GM18520 (cell line): Measurements from ENCODE around the gene FHAD1.
"Not testable (repeated sequence)": the region's sequence is repeated elsewhere in the genome, so short reads cannot be mapped to it uniquely, and the experiment has no call there.

Experiments used
- ATAC-seq: cut with Tn5 transposase; IDR thresholded peaks from one replicate; pipeline ENCODE4 v1.9.1; 2021; ENCODE audit not compliant: unreplicated experiment

FHAD1 gene

GRCh38 chr1:15275921-15276683 is 29.1 kb downstream of the FHAD1 start:
- ATAC-seq, result no peak

- no peak for ATAC-seq
These were observed 29.8 kb downstream of the FHAD1 start for GRCh38 chr1:15276691-15277446.

- no peak for ATAC-seq
These were observed 30.4 kb downstream of the FHAD1 start for GRCh38 chr1:15277447-15277838.

- ATAC-seq, result no peak
These were observed 30.9 kb downstream of the FHAD1 start for GRCh38 chr1:15277933-15278332.

GRCh38 chr1:15279576-15280230 is 32.7 kb downstream of the FHAD1 start:
- ATAC-seq, result no peak

- ATAC-seq, result no peak
These were observed 33.4 kb downstream of the FHAD1 start for GRCh38 chr1:15280416-15280815.

GRCh38 chr1:15282038-15282437 is 35.0 kb downstream of the FHAD1 start:
- ATAC-seq, result no peak

- ATAC-seq, result no peak
These were observed 35.9 kb downstream of the FHAD1 start for GRCh38 chr1:15282810-15283474.

GRCh38 chr1:15283526-15283925 is 36.5 kb downstream of the FHAD1 start:
- no peak for ATAC-seq

GRCh38 chr1:15286452-15286851 is 39.4 kb downstream of the FHAD1 start:
- ATAC-seq, result no peak

GRCh38 chr1:15287035-15287979 is 40.3 kb downstream of the FHAD1 start:
- ATAC-seq, result no peak

- ATAC-seq, result no peak
These were observed 41.3 kb downstream of the FHAD1 start for GRCh38 chr1:15288173-15288926.

GRCh38 chr1:15289251-15289651 is 42.2 kb downstream of the FHAD1 start:
- ATAC-seq, result no peak

- ATAC-seq, result no peak
These were observed 43.4 kb downstream of the FHAD1 start for GRCh38 chr1:15290382-15290781.

- ATAC-seq, result no peak
These were observed 48.7 kb downstream of the FHAD1 start for GRCh38 chr1:15295696-15296095.

- ATAC-seq, result no peak
These were observed 49.7 kb downstream of the FHAD1 start for GRCh38 chr1:15296585-15297321.

- ATAC-seq, result not testable (repeated sequence)
These were observed 51.0 kb downstream of the FHAD1 start for GRCh38 chr1:15297975-15298374.

- ATAC-seq, result no peak
These were observed 52.2 kb downstream of the FHAD1 start for GRCh38 chr1:15299179-15299578.

GRCh38 chr1:15299806-15300205 is 52.8 kb downstream of the FHAD1 start:
- ATAC-seq, result no peak
